GM19395 (cell line): ENCODE data around the gene ZNF454.

Source experiments
- ATAC-seq: cut with Tn5 transposase; IDR thresholded peaks from one replicate; pipeline ENCODE4 v1.9.1; 2021; ENCODE audit warnings: mild to moderate bottlenecking, moderate library complexity; ENCODE audit not compliant: unreplicated experiment

Gene ZNF454

GRCh38 chr5:178992291-178992895 lies 51.4 kb downstream of the ZNF454 start:
- no peak for ATAC-seq

DNA sequence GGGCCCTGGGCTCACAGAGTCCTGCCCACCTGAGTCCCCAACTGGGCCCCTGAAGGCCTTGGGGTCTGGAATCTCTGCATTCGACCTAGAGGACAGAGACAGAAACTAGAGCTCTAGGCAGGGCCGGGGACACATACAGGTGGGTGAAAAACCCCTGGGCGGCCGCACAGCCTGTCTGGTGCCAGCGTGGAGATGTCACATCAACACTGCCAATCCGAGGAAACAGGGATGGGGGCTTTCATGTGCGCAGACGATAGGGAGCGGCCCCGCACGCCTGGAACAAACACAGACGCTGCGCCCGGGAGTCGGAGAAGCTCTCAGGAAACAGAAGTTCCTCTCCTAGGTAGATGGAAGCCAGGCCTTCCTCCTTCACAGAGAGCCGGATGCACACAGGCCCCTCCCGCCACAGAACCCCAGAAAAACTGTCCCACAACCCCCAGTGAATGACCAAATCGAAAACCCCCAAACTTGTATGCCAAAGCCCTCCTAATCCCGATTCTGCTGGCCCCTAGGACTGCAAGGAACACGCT lies 52.3 kb downstream of the ZNF454 start:
- ATAC-seq: no peak

- ATAC-seq: no peak
These were observed 53.1 kb downstream of the ZNF454 start for GRCh38 chr5:178993955-178994579.

- no peak for ATAC-seq
These were observed 53.8 kb downstream of the ZNF454 start, which contains the start of gene GRM6 for GRCh38 chr5:178994580-178995340. Gene GRM6 (minus strand): TSS chr5:178995320. CDS start chr5:178994944, 376 bp downstream.

- ATAC-seq: no peak
These were observed 54.3 kb downstream of the ZNF454 start for GRCh38 chr5:178995341-178995690.

- no peak for ATAC-seq
These were observed 55.2 kb downstream of the ZNF454 start for GRCh38 chr5:178996156-178996555.

GRCh38 chr5:178997191-178997590 lies 56.2 kb downstream of the ZNF454 start:
- ATAC-seq: no peak

- ATAC-seq: no peak
These were observed 57.4 kb downstream of the ZNF454 start for GRCh38 chr5:178998441-178998840.

DNA sequence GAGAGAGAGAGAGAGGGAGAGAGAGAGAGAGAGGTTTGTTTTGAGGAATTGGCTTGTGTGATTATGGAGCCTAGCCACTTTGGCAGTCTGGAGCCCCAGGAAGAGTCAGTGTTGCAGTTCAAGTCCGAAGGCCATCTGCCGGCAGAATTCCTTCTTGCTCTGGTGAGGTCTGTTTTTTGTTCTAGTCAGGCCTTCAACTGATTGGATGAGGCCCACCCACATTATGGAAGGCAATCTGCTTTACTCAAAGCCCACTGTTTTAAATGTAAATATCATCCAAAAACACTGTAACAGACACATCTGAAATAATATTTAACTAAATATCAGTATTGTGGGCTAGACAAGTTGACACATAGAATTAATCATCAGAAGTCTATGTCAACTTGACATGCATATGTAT lies 65.6 kb downstream of the ZNF454 start:
- ATAC-seq: no peak

DNA sequence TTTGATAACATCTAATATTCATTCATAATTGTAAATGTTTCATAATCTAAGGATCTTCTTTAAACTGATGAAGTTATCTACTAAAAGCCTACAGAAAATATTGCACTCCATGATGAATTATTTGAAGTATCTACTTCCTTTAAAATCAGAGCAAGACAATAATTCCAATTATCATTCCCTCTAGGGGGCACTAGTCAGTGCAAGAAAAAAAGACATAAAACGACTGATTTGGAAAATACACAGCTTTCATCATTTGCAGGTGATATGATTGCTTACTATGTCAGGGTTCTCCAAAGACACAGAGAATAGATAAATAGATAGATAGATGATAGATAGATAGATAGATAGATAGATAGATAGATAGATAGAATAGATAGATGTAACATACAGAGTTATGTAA lies 67.7 kb downstream of the ZNF454 start:
- no peak for ATAC-seq
